Measurements from ENCODE around the gene TPSB2. TPM values are rescaled to one million over a fixed set of nuclear protein-coding genes. Genes with fewer than 3 reads are reported as not detected.
"Not testable (repeated sequence)": the region's sequence is repeated elsewhere in the genome, so short reads cannot be mapped to it uniquely, and the experiment has no call there.

Gene TPSB2
- total RNA-seq, 1 experiment from 2014 or later: 16.7 TPM

DNA sequence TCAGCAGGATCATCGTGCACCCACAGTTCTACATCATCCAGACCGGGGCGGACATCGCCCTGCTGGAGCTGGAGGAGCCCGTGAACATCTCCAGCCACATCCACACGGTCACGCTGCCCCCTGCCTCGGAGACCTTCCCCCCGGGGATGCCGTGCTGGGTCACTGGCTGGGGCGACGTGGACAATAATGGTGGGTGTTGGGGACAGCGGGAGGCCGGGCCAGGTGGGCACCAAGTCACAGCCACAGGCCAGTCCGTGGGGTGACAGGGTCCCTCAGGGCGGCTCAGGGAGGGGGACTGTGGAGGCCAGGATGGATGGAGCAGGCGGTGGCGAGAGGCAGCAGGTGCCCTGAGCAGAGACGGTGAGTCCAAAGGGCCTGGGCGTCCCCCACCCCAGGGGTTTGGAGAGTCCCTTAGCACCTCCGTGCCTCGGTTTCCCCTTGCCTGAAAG is 26.9 kb upstream of the TPSB2 start:
- Histone ChIP-seq H3K4me3 (ENCODE audit: low read depth, low read length, poor library complexity, severe bottlenecking) (no peak overlapping the region), H3K36me3 (ENCODE audit: insufficient read depth, low read length, poor library complexity, severe bottlenecking) (no peaks in the 10 kb centered on the region), H3K27me3 (replicated peaks; ENCODE audit: insufficient read depth, low read depth, low read length, poor library complexity) (no peaks in the 10 kb centered on the region), H3K27ac (ENCODE audit: low read depth, low read length, poor library complexity, severe bottlenecking) (no peak overlapping the region), H3K9me3 (ENCODE audit: low read depth, low read length, poor library complexity, severe bottlenecking) (no peaks in the 10 kb centered on the region), H3K4me1 (ENCODE audit: insufficient read depth, low read length, poor library complexity, severe bottlenecking) (no peaks in the 10 kb centered on the region)
- TF ChIP-seq EZH2 (IDR thresholded peaks at IDR 0.05; ENCODE audit: borderline replicate concordance, low read depth, low read length, poor library complexity, severe bottlenecking): no peak
- TF ChIP-seq, protein P1, sequence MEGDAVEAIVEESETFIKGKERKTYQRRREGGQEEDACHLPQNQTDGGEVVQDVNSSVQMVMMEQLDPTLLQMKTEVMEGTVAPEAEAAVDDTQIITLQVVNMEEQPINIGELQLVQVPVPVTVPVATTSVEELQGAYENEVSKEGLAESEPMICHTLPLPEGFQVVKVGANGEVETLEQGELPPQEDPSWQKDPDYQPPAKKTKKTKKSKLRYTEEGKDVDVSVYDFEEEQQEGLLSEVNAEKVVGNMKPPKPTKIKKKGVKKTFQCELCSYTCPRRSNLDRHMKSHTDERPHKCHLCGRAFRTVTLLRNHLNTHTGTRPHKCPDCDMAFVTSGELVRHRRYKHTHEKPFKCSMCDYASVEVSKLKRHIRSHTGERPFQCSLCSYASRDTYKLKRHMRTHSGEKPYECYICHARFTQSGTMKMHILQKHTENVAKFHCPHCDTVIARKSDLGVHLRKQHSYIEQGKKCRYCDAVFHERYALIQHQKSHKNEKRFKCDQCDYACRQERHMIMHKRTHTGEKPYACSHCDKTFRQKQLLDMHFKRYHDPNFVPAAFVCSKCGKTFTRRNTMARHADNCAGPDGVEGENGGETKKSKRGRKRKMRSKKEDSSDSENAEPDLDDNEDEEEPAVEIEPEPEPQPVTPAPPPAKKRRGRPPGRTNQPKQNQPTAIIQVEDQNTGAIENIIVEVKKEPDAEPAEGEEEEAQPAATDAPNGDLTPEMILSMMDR (conservative IDR thresholded peaks at IDR 0.05; ENCODE audit: low read depth, low read length): no peak
- no peak for DNase-seq (ENCODE audit: low spot score)
- ChIA-PET CTCF (no interaction called here), POLR2A (ENCODE audit: low non-redundant PET) (no interaction called here)
- intact Hi-C loops (cut with micrococcal nuclease; ENCODE audit: unreplicated experiment): no loop called here
- BruUV-seq (replicated peaks): no TSS peak

DNA sequence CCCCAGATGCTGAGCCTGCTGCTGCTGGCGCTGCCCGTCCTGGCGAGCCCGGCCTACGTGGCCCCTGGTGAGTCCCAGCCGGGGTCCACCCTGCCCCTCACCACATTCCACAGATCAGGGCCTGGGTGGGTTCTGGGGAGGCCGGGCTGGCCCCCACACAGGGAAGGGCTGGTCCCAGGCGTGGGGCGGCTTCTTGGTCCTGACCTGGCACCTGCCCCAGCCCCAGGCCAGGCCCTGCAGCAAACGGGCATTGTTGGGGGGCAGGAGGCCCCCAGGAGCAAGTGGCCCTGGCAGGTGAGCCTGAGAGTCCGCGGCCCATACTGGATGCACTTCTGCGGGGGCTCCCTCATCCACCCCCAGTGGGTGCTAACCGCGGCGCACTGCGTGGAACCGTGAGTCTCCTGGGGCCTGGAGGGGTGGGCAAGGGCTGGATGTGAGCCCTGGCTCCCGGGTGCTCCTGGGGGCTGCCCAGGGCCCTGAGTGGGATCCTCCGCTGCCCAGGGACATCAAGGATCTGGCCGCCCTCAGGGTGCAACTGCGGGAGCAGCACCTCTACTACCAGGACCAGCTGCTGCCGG is 26.4 kb upstream of the TPSB2 start:
- H3K9me3 ChIP-seq (ENCODE audit: low read depth, low read length, poor library complexity, severe bottlenecking); POLR2A ChIA-PET (ENCODE audit: low non-redundant PET); CTCF ChIA-PET; intact Hi-C loops (cut with micrococcal nuclease; ENCODE audit: unreplicated experiment); H3K4me3 ChIP-seq (ENCODE audit: low read depth, low read length, poor library complexity, severe bottlenecking); H3K36me3 ChIP-seq (ENCODE audit: insufficient read depth, low read length, poor library complexity, severe bottlenecking); H3K4me1 ChIP-seq (ENCODE audit: insufficient read depth, low read length, poor library complexity, severe bottlenecking); BruUV-seq (replicated peaks); H3K27me3 ChIP-seq (replicated peaks; ENCODE audit: insufficient read depth, low read depth, low read length, poor library complexity); DNase-seq (ENCODE audit: low spot score); H3K27ac ChIP-seq (ENCODE audit: low read depth, low read length, poor library complexity, severe bottlenecking): not testable (repeated sequence)

DNA sequence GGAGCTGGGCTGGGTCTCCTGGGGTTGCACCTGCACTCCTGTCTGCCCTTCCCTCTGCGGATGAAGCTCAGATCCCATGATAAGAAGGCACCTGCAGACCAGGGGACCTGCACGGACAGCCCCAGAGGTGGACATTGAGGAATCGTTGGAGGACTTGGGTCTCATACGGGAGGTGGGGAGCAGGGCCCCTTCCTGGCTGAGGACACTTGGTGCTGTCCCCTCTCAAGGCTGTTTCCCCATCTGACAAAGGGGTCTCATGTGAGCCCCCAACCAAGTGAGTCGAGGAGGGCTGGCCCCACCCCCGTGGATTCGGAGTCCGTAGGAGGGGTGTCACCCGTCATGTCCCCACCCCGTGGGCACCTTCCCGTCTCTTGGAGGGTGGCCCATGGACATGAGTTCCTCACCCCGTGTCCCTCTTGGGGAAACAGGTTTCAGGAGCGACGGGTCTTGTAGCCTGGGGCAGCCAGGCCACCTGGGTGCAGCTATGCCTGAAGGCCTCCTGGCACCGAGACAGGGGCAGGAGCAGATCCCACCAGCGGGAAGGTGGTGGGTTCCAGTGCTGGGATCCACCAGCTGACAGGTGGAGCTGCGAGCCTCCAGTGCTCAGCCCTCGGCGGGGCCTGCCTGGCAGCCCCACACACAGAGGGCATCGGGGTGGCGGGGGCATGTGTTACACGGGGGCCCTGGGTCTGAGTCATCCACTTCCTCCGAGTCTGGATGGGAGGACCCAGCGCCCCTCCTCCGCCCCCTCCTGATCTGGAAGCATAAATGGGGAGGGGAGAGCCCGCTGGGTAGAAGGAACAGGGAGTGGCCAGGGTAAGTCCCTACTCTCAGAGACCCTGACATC is 25.5 kb upstream of the TPSB2 start, which contains the start of gene TPSD1:
Gene TPSD1 (plus strand): TSS at position 794 of the 847 bp plus-strand sequence. CDS start 212 bp downstream, outside the sequence.
- H3K4me1 ChIP-seq (ENCODE audit: insufficient read depth, low read length, poor library complexity, severe bottlenecking); DNase-seq (ENCODE audit: low spot score); H3K4me3 ChIP-seq (ENCODE audit: low read depth, low read length, poor library complexity, severe bottlenecking); BruUV-seq (replicated peaks); POLR2A ChIA-PET (ENCODE audit: low non-redundant PET); H3K27me3 ChIP-seq (replicated peaks; ENCODE audit: insufficient read depth, low read depth, low read length, poor library complexity); H3K36me3 ChIP-seq (ENCODE audit: insufficient read depth, low read length, poor library complexity, severe bottlenecking); H3K9me3 ChIP-seq (ENCODE audit: low read depth, low read length, poor library complexity, severe bottlenecking); intact Hi-C loops (cut with micrococcal nuclease; ENCODE audit: unreplicated experiment); H3K27ac ChIP-seq (ENCODE audit: low read depth, low read length, poor library complexity, severe bottlenecking): not testable (repeated sequence)
- CTCF ChIA-PET: interaction anchor here (0.6 kb wide), 1 partner anchor 895 kb away, joined by 3 read pairs; no protein-coding TSS in a partner anchor

DNA sequence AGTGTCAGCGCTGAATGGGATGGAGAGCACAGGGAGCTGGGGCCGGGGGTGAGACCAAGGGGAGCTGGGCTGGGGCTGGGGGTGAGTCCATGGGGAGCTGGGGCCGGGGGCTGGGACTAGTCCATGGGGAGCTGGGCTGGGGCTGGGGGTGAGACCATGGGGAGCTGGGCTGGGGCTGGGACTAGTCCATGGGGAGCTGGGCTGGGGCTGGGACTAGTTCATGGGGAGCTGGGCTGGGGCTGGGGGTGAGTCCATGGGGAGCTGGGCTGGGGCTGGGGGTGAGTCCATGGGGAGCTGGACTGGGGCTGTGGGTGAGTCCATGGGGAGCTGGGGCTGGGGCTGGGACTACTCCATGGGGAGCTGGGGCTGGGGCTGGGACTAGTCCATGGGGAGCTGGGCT is 24.8 kb upstream of the TPSB2 start:
- intact Hi-C loops (cut with micrococcal nuclease; ENCODE audit: unreplicated experiment); POLR2A ChIA-PET (ENCODE audit: low non-redundant PET); H3K4me3 ChIP-seq (ENCODE audit: low read depth, low read length, poor library complexity, severe bottlenecking); H3K27me3 ChIP-seq (replicated peaks; ENCODE audit: insufficient read depth, low read depth, low read length, poor library complexity); DNase-seq (ENCODE audit: low spot score); H3K9me3 ChIP-seq (ENCODE audit: low read depth, low read length, poor library complexity, severe bottlenecking); H3K4me1 ChIP-seq (ENCODE audit: insufficient read depth, low read length, poor library complexity, severe bottlenecking); H3K27ac ChIP-seq (ENCODE audit: low read depth, low read length, poor library complexity, severe bottlenecking); H3K36me3 ChIP-seq (ENCODE audit: insufficient read depth, low read length, poor library complexity, severe bottlenecking); BruUV-seq (replicated peaks): not testable (repeated sequence)
- CTCF ChIA-PET: interaction anchor here (0.6 kb wide), 1 partner anchor 896 kb away, joined by 3 read pairs; no protein-coding TSS in a partner anchor

DNA sequence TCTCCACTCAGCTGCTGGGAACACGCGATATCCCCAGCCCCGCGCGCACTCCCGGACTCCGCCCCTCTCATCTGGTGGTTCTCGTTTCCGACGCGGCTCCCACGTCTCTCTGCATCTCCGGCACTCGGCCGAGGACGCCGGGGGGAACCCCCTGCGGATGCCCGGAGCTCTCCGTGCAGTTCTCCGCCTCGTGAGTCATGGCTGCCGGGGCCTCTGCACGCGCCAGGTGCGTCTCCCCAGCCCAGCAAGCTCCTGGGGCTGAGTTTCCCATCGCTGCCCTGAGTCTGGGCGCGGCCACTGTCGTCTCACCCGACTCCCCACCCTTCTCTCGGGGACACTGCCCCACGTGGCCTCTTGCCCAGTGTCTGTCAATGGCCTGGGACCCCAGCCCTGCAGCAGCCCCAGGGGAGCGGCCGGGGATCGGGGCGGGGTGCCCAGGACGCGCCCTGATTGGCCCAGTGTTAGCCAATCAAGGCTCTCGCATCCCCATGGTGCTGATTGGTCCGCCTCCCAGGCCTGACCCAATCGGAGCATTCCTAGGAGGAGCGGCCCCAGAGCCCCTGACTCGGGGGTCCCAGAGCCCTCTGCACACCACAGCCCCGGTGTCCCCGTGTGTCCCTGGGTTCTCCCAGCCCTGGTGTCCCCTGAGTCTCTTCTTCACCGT is 23.8 kb upstream of the TPSB2 start:
- intact Hi-C loops (cut with micrococcal nuclease; ENCODE audit: unreplicated experiment); H3K4me1 ChIP-seq (ENCODE audit: insufficient read depth, low read length, poor library complexity, severe bottlenecking); H3K4me3 ChIP-seq (ENCODE audit: low read depth, low read length, poor library complexity, severe bottlenecking); H3K27ac ChIP-seq (ENCODE audit: low read depth, low read length, poor library complexity, severe bottlenecking); H3K36me3 ChIP-seq (ENCODE audit: insufficient read depth, low read length, poor library complexity, severe bottlenecking); BruUV-seq (replicated peaks); POLR2A ChIA-PET (ENCODE audit: low non-redundant PET); DNase-seq (ENCODE audit: low spot score); CTCF ChIA-PET; H3K27me3 ChIP-seq (replicated peaks; ENCODE audit: insufficient read depth, low read depth, low read length, poor library complexity); H3K9me3 ChIP-seq (ENCODE audit: low read depth, low read length, poor library complexity, severe bottlenecking): not testable (repeated sequence)

DNA sequence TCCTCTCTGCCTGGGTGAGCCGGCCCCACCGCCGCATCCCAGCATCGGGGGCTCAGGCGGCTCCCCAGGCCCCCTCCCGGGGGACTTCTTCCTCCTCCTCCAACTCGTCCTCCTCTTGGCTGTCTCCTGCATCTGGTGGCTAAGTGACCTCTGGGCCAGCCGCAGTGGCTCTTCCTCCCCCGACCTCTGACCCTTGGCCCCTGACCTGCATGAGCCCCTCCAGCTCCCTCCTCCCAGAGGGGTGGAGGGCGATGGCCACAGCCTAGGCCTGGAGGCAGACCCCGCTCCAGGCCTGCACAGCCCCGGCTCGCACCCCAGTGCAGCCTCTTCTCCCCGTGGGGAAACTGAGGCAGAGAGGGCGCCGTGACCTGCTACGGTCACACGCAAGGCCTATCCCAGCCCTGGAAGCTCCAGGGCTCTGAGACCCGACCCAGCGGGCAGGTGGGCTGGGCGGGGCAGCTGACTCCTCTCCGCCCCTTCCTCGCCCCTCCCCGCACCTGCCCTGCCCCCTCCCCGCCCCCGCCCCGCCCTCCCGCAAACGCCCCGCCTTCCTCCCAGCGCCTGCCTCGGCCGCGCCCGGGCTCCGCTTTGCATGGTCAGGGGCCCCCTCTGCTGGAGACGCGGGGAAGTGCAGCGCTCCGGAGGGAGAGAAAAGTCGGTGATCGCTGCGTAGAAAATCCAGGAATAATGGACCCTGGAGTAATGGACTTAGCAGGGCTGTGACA is 19.2 kb upstream of the TPSB2 start:
- peaks cover 26% of the 10 kb centered on the region for H3K4me1 ChIP-seq (ENCODE audit: insufficient read depth, low read length, poor library complexity, severe bottlenecking)
- H3K9me3 ChIP-seq (ENCODE audit: low read depth, low read length, poor library complexity, severe bottlenecking); H3K36me3 ChIP-seq (ENCODE audit: insufficient read depth, low read length, poor library complexity, severe bottlenecking); CTCF ChIA-PET; H3K4me3 ChIP-seq (ENCODE audit: low read depth, low read length, poor library complexity, severe bottlenecking); BruUV-seq (replicated peaks); DNase-seq (ENCODE audit: low spot score); intact Hi-C loops (cut with micrococcal nuclease; ENCODE audit: unreplicated experiment); POLR2A ChIA-PET (ENCODE audit: low non-redundant PET); H3K27me3 ChIP-seq (replicated peaks; ENCODE audit: insufficient read depth, low read depth, low read length, poor library complexity); H3K27ac ChIP-seq (ENCODE audit: low read depth, low read length, poor library complexity, severe bottlenecking): not testable (repeated sequence)

Measured in A673 (cell line).